Measurements from ENCODE around the gene LAMTOR3. TPM values are rescaled to one million over a fixed set of nuclear protein-coding genes. Genes with fewer than 3 reads are reported as not detected.

LAMTOR3 gene
- total and polyA plus RNA-seq, 9 of the 15 experiments (the other 6 are each of a cell fraction or from before 2014, with no cell fraction given) = 17.9 to 146 (median 59.4) TPM

DNA sequence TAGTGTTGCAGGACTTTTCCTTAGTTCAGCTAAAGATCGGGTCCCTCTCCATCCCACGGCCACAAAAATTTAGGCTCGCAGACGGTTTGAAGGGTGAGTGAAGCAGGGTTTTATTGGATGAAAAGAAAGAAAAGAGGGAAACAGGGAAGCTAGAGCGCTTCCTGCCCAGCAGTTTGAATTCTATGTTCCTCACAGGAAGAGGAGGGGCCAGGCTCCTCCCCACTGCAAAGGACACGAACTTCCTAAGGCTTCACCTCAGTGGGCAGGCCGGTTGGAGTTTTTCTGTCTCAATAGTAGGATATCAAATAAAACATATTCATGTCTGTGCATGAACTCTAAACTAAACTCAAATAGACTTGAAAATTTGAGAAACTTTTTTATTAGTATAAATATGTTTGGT lies 50.2 kb downstream of the LAMTOR3 start (continued):
- TF ChIP-seq, protein P1, sequence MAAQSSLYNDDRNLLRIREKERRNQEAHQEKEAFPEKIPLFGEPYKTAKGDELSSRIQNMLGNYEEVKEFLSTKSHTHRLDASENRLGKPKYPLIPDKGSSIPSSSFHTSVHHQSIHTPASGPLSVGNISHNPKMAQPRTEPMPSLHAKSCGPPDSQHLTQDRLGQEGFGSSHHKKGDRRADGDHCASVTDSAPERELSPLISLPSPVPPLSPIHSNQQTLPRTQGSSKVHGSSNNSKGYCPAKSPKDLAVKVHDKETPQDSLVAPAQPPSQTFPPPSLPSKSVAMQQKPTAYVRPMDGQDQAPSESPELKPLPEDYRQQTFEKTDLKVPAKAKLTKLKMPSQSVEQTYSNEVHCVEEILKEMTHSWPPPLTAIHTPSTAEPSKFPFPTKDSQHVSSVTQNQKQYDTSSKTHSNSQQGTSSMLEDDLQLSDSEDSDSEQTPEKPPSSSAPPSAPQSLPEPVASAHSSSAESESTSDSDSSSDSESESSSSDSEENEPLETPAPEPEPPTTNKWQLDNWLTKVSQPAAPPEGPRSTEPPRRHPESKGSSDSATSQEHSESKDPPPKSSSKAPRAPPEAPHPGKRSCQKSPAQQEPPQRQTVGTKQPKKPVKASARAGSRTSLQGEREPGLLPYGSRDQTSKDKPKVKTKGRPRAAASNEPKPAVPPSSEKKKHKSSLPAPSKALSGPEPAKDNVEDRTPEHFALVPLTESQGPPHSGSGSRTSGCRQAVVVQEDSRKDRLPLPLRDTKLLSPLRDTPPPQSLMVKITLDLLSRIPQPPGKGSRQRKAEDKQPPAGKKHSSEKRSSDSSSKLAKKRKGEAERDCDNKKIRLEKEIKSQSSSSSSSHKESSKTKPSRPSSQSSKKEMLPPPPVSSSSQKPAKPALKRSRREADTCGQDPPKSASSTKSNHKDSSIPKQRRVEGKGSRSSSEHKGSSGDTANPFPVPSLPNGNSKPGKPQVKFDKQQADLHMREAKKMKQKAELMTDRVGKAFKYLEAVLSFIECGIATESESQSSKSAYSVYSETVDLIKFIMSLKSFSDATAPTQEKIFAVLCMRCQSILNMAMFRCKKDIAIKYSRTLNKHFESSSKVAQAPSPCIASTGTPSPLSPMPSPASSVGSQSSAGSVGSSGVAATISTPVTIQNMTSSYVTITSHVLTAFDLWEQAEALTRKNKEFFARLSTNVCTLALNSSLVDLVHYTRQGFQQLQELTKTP (IDR thresholded peaks at IDR 0.05; ENCODE audit: low read depth in 1 of 2, partially characterized antibody in 2 of 2) = peak in 1 of 2 experiments; percentile 20
- TF ChIP-seq, protein P2, sequence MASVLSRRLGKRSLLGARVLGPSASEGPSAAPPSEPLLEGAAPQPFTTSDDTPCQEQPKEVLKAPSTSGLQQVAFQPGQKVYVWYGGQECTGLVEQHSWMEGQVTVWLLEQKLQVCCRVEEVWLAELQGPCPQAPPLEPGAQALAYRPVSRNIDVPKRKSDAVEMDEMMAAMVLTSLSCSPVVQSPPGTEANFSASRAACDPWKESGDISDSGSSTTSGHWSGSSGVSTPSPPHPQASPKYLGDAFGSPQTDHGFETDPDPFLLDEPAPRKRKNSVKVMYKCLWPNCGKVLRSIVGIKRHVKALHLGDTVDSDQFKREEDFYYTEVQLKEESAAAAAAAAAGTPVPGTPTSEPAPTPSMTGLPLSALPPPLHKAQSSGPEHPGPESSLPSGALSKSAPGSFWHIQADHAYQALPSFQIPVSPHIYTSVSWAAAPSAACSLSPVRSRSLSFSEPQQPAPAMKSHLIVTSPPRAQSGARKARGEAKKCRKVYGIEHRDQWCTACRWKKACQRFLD (CRISPR knock-in tag; IDR thresholded peaks at IDR 0.05) = 0 out of 2 replicates have a peak, but pooled peaks have one; percentile 18
- TF ChIP-seq, protein P3, sequence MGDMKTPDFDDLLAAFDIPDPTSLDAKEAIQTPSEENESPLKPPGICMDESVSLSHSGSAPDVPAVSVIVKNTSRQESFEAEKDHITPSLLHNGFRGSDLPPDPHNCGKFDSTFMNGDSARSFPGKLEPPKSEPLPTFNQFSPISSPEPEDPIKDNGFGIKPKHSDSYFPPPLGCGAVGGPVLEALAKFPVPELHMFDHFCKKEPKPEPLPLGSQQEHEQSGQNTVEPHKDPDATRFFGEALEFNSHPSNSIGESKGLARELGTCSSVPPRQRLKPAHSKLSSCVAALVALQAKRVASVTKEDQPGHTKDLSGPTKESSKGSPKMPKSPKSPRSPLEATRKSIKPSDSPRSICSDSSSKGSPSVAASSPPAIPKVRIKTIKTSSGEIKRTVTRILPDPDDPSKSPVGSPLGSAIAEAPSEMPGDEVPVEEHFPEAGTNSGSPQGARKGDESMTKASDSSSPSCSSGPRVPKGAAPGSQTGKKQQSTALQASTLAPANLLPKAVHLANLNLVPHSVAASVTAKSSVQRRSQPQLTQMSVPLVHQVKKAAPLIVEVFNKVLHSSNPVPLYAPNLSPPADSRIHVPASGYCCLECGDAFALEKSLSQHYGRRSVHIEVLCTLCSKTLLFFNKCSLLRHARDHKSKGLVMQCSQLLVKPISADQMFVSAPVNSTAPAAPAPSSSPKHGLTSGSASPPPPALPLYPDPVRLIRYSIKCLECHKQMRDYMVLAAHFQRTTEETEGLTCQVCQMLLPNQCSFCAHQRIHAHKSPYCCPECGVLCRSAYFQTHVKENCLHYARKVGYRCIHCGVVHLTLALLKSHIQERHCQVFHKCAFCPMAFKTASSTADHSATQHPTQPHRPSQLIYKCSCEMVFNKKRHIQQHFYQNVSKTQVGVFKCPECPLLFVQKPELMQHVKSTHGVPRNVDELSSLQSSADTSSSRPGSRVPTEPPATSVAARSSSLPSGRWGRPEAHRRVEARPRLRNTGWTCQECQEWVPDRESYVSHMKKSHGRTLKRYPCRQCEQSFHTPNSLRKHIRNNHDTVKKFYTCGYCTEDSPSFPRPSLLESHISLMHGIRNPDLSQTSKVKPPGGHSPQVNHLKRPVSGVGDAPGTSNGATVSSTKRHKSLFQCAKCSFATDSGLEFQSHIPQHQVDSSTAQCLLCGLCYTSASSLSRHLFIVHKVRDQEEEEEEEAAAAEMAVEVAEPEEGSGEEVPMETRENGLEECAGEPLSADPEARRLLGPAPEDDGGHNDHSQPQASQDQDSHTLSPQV (IDR thresholded peaks at IDR 0.05) = 0 out of 2 replicates have a peak, but pooled peaks have one; percentile 4
- 0 out of 2 replicates have a peak, but pooled peaks have one; percentile 32 for TF ChIP-seq POLR2A (conservative IDR thresholded peaks at IDR 0.05)
- TF ChIP-seq, protein P4, sequence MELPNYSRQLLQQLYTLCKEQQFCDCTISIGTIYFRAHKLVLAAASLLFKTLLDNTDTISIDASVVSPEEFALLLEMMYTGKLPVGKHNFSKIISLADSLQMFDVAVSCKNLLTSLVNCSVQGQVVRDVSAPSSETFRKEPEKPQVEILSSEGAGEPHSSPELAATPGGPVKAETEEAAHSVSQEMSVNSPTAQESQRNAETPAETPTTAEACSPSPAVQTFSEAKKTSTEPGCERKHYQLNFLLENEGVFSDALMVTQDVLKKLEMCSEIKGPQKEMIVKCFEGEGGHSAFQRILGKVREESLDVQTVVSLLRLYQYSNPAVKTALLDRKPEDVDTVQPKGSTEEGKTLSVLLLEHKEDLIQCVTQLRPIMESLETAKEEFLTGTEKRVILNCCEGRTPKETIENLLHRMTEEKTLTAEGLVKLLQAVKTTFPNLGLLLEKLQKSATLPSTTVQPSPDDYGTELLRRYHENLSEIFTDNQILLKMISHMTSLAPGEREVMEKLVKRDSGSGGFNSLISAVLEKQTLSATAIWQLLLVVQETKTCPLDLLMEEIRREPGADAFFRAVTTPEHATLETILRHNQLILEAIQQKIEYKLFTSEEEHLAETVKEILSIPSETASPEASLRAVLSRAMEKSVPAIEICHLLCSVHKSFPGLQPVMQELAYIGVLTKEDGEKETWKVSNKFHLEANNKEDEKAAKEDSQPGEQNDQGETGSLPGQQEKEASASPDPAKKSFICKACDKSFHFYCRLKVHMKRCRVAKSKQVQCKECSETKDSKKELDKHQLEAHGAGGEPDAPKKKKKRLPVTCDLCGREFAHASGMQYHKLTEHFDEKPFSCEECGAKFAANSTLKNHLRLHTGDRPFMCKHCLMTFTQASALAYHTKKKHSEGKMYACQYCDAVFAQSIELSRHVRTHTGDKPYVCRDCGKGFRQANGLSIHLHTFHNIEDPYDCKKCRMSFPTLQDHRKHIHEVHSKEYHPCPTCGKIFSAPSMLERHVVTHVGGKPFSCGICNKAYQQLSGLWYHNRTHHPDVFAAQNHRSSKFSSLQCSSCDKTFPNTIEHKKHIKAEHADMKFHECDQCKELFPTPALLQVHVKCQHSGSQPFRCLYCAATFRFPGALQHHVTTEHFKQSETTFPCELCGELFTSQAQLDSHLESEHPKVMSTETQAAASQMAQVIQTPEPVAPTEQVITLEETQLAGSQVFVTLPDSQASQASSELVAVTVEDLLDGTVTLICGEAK (IDR thresholded peaks at IDR 0.05) = peak; percentile 49; the same call in 1 of the 2 replicates
- TF ChIP-seq, protein P4 (CRISPR knock-in tag; IDR thresholded peaks at IDR 0.05) = no peak
- TF ChIP-seq ZNF551 (CRISPR knock-in tag; IDR thresholded peaks at IDR 0.05) = no peak
